ENCODE results near the gene SHF. TPM values are rescaled to one million over a fixed set of nuclear protein-coding genes. Genes with fewer than 3 reads are reported as not detected.

The SHF gene
- total RNA-seq, 1 experiment from 2014 or later = 10.9 TPM

DNA sequence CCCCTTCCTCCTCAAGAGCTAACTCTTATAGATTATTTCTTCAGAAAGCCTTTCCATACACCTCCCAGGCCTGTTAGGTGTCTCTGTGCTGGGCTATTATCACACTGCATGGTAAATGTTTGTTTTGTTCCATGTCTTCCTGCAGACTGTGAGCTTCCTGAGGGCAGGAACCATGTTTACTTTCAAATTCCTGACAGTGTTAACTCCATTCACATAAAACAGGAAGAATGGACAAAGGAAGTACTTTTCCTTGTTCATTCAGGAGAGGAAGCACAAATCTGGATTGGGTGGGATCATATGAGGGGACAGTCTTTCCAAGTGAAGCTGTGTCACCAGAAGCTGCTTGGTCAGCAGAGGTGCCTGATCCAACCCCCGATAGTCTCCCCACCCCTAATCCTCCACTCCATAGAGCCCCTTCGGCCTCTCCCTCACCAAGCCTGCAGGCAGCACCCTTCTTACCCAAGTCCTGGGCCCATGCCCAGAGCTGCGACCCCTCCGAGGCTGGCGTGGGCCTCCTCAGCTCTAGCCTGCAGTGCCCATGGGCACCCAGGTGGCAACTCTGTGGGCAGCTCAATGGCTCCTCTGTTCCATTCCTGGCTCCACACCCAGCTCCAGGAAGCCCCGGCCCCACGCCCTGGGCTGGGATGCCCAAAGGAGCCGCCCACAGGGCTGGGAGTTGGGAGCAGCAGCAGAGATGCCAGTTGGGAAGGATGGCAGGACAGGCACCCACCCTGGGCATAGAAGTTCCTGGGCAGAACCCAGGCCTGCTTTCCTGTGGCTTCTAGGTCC, 6.9 kb downstream of the SHF start:
- no peak overlapping the region for H3K4me2 ChIP-seq (ENCODE audit: low read depth, low read length, poor library complexity, severe bottlenecking)

GRCh38 chr15:45180201-45180600, 7.6 kb downstream of the SHF start:
- H3K9me2 ChIP-seq (replicated peaks; ENCODE audit: insufficient read depth, low read length) = no peaks in the 10 kb centered on the region
- H3K27ac ChIP-seq (ENCODE audit: low read length) = peak overlapping the region; percentile 74; the same call in 1 of the 2 replicates
- no peak overlapping the region for H2AFZ ChIP-seq (ENCODE audit: low read length)
- H3K4me3 ChIP-seq (ENCODE audit: low read length) = no peak overlapping the region
- 0 out of 2 replicates have a peak, but pooled peaks cover 2% of the 10 kb centered on the region for H4K20me1 ChIP-seq (ENCODE audit: insufficient read depth, low read depth, low read length)
- peaks cover 80% of the 10 kb centered on the region for H3K79me2 ChIP-seq (ENCODE audit: low read length)
- DNase-seq = no peak
- H3K27me3 ChIP-seq (ENCODE audit: low read length) = no peaks in the 10 kb centered on the region
- H3K4me1 ChIP-seq (ENCODE audit: low read length) = peaks cover 73% of the 10 kb centered on the region
- peaks cover 18% of the 10 kb centered on the region; the same call in 1 of the 2 replicates for H3K36me3 ChIP-seq (ENCODE audit: insufficient read depth, low read length)
- H3K9me3 ChIP-seq (ENCODE audit: low read length) = no peaks in the 10 kb centered on the region
- H3K9ac ChIP-seq (ENCODE audit: low read length) = no peak overlapping the region
- no peak overlapping the region for H3K4me2 ChIP-seq (ENCODE audit: low read depth, low read length, poor library complexity, severe bottlenecking)

More for the DNA sequence above, 6.9 kb downstream of the SHF start:
- Histone ChIP-seq H2AFZ (ENCODE audit: low read length) (no peak overlapping the region), H3K79me2 (ENCODE audit: low read length) (peaks cover 87% of the 10 kb centered on the region), H3K9me3 (ENCODE audit: low read length) (no peaks in the 10 kb centered on the region), H4K20me1 (ENCODE audit: insufficient read depth, low read depth, low read length) (0 out of 2 replicates have a peak, but pooled peaks cover 6% of the 10 kb centered on the region), H3K9me2 (replicated peaks; ENCODE audit: insufficient read depth, low read length) (no peaks in the 10 kb centered on the region), H3K9ac (ENCODE audit: low read length) (no peak overlapping the region), H3K4me1 (ENCODE audit: low read length) (peaks cover 73% of the 10 kb centered on the region), H3K27ac (ENCODE audit: low read length) (peak overlapping the region; percentile 74; the same call in 1 of the 2 replicates), H3K4me3 (ENCODE audit: low read length) (no peak overlapping the region), H3K27me3 (ENCODE audit: low read length) (no peaks in the 10 kb centered on the region), H3K36me3 (ENCODE audit: insufficient read depth, low read length) (peaks cover 18% of the 10 kb centered on the region; the same call in 1 of the 2 replicates)
- no peak for DNase-seq

DNA sequence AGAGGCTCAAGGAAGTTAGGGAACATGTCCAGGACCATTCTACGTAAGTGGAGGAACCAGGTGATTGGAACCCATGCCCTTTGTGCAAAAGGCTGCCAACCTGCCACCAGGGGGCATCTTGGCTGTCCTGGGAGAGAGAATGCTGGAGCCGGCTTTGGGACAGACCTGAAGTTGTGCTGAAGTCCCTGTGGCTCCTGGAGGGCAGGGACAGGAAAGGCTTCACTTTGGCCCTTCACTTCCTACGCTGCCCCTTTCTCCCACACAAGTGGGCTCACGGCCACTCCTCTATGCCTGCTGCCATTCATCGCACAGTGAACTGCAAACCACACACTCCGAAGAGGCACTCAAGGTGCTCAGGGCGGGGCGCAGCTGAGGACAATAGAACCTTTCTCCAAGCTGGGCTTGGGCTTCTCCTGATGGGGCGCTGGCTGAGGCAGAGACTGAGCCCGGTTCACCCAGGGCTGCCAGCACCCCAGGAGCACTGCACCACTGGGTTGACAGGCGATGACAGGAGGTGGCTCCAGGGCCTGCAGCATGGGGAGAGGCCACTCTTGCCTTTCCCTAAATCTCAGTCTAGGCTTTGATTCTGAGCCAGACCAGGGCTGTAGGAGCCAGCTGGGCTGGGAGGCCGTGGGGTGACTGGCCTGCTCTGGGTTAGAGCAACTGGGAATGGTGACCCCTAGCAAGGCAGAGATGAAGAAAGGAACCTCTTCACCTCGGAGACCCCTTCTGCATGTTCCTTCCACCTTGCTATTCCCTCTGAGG, 8.4 kb downstream of the SHF start:
- Histone ChIP-seq H3K4me1 (ENCODE audit: low read length) (peaks cover 73% of the 10 kb centered on the region), H4K20me1 (ENCODE audit: insufficient read depth, low read depth, low read length) (no peaks in the 10 kb centered on the region), H3K9me3 (ENCODE audit: low read length) (no peaks in the 10 kb centered on the region), H3K9me2 (replicated peaks; ENCODE audit: insufficient read depth, low read length) (no peaks in the 10 kb centered on the region), H3K36me3 (ENCODE audit: insufficient read depth, low read length) (peaks cover 18% of the 10 kb centered on the region; the same call in 1 of the 2 replicates), H3K4me2 (ENCODE audit: low read depth, low read length, poor library complexity, severe bottlenecking) (no peak overlapping the region), H3K27me3 (ENCODE audit: low read length) (no peaks in the 10 kb centered on the region), H3K4me3 (ENCODE audit: low read length) (no peak overlapping the region), H3K27ac (ENCODE audit: low read length) (0 out of 2 replicates have a peak overlapping the region, but pooled peaks have one; percentile 74), H3K79me2 (ENCODE audit: low read length) (peaks cover 72% of the 10 kb centered on the region), H2AFZ (ENCODE audit: low read length) (no peak overlapping the region), H3K9ac (ENCODE audit: low read length) (no peak overlapping the region)
- peak; percentile 76 for DNase-seq

DNA sequence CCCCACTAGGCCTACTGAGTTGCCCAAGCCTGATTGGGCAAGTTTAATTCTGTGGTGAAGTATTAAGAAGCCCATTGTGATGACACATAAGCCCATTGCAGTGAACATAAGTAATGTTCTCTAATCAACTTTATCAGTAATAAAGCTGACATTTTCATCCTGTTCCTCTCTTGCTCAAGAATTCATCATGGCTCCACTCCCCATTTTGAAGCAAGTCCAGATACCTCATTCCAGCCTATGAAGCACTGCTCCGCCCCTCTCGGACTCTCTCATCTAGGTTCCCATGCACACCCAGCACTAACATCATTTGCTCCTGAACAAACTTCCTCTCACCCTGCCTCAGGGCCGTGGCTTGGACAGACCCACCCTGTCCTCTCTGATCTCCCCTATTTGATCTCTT, 10.5 kb downstream of the SHF start:
- Histone ChIP-seq H3K79me2 (ENCODE audit: low read length) (peaks cover 57% of the 10 kb centered on the region), H2AFZ (ENCODE audit: low read length) (no peak overlapping the region), H3K9ac (ENCODE audit: low read length) (no peak overlapping the region), H3K4me3 (ENCODE audit: low read length) (no peak overlapping the region), H3K9me3 (ENCODE audit: low read length) (no peaks in the 10 kb centered on the region), H3K4me2 (ENCODE audit: low read depth, low read length, poor library complexity, severe bottlenecking) (no peak overlapping the region), H3K36me3 (ENCODE audit: insufficient read depth, low read length) (peaks cover 18% of the 10 kb centered on the region; the same call in 1 of the 2 replicates), H3K27me3 (ENCODE audit: low read length) (no peaks in the 10 kb centered on the region), H4K20me1 (ENCODE audit: insufficient read depth, low read depth, low read length) (no peaks in the 10 kb centered on the region), H3K9me2 (replicated peaks; ENCODE audit: insufficient read depth, low read length) (no peaks in the 10 kb centered on the region), H3K27ac (ENCODE audit: low read length) (peak overlapping the region; percentile 48), H3K4me1 (ENCODE audit: low read length) (peaks cover 73% of the 10 kb centered on the region)
- DNase-seq = no peak

- peak overlapping the region; percentile 79 for H3K9ac ChIP-seq (ENCODE audit: low read length)
- peak overlapping the region; percentile 74 for H3K4me2 ChIP-seq (ENCODE audit: low read depth, low read length, poor library complexity, severe bottlenecking)
- peak overlapping the region; percentile 97 for H3K27ac ChIP-seq (ENCODE audit: low read length)
- H3K4me1 ChIP-seq (ENCODE audit: low read length) = peaks cover 83% of the 10 kb centered on the region
- no peaks in the 10 kb centered on the region for H3K9me3 ChIP-seq (ENCODE audit: low read length)
- no peaks in the 10 kb centered on the region for H4K20me1 ChIP-seq (ENCODE audit: insufficient read depth, low read depth, low read length)
- no peaks in the 10 kb centered on the region for H3K27me3 ChIP-seq (ENCODE audit: low read length)
- 0 out of 2 replicates have a peak overlapping the region, but pooled peaks have one; percentile 6 for H3K4me3 ChIP-seq (ENCODE audit: low read length)
- no peaks in the 10 kb centered on the region for H3K9me2 ChIP-seq (replicated peaks; ENCODE audit: insufficient read depth, low read length)
- peak; percentile 53 for DNase-seq
- peaks cover 40% of the 10 kb centered on the region for H3K79me2 ChIP-seq (ENCODE audit: low read length)
- H2AFZ ChIP-seq (ENCODE audit: low read length) = no peak overlapping the region
- peaks cover 23% of the 10 kb centered on the region; the same call in 1 of the 2 replicates for H3K36me3 ChIP-seq (ENCODE audit: insufficient read depth, low read length)
These were observed 13.2 kb downstream of the SHF start for GRCh38 chr15:45174577-45174976.

- Histone ChIP-seq H3K9me2 (replicated peaks; ENCODE audit: insufficient read depth, low read length) (no peaks in the 10 kb centered on the region), H3K4me2 (ENCODE audit: low read depth, low read length, poor library complexity, severe bottlenecking) (peak overlapping the region; percentile 74), H2AFZ (ENCODE audit: low read length) (no peak overlapping the region), H3K9me3 (ENCODE audit: low read length) (no peaks in the 10 kb centered on the region), H3K9ac (ENCODE audit: low read length) (peak overlapping the region; percentile 79), H3K4me1 (ENCODE audit: low read length) (peaks cover 88% of the 10 kb centered on the region), H3K4me3 (ENCODE audit: low read length) (peak overlapping the region; percentile 6; the same call in 1 of the 2 replicates), H4K20me1 (ENCODE audit: insufficient read depth, low read depth, low read length) (no peaks in the 10 kb centered on the region), H3K27ac (ENCODE audit: low read length) (peak overlapping the region; percentile 97), H3K79me2 (ENCODE audit: low read length) (peaks cover 35% of the 10 kb centered on the region), H3K36me3 (ENCODE audit: insufficient read depth, low read length) (peaks cover 23% of the 10 kb centered on the region; the same call in 1 of the 2 replicates), H3K27me3 (ENCODE audit: low read length) (no peaks in the 10 kb centered on the region)
- no peak for DNase-seq
These were observed 13.7 kb downstream of the SHF start for GRCh38 chr15:45174069-45174468.

- H3K27me3 ChIP-seq (ENCODE audit: low read length) = no peaks in the 10 kb centered on the region
- no peak for DNase-seq
- peak overlapping the region; percentile 79 for H3K9ac ChIP-seq (ENCODE audit: low read length)
These were observed 15.9 kb downstream of the SHF start for GRCh38 chr15:45171912-45172311.

More at GRCh38 chr15:45171912-45172311, 15.9 kb downstream of the SHF start:
- peaks cover 22% of the 10 kb centered on the region for H3K79me2 ChIP-seq (ENCODE audit: low read length)
- no peaks in the 10 kb centered on the region for H4K20me1 ChIP-seq (ENCODE audit: insufficient read depth, low read depth, low read length)
- H2AFZ ChIP-seq (ENCODE audit: low read length) = no peak overlapping the region
- no peaks in the 10 kb centered on the region for H3K9me3 ChIP-seq (ENCODE audit: low read length)
- no peaks in the 10 kb centered on the region for H3K9me2 ChIP-seq (replicated peaks; ENCODE audit: insufficient read depth, low read length)
- no peak overlapping the region for H3K4me3 ChIP-seq (ENCODE audit: low read length)
- H3K27ac ChIP-seq (ENCODE audit: low read length) = peak overlapping the region; percentile 97
- H3K4me1 ChIP-seq (ENCODE audit: low read length) = peaks cover 100% of the 10 kb centered on the region
- peaks cover 12% of the 10 kb centered on the region; the same call in 1 of the 2 replicates for H3K36me3 ChIP-seq (ENCODE audit: insufficient read depth, low read length)
- peak overlapping the region; percentile 74 for H3K4me2 ChIP-seq (ENCODE audit: low read depth, low read length, poor library complexity, severe bottlenecking)

All from Karpas-422 (cell line).